NCI-H82 treated with DMSO at 0.1 percent for 48 hours (cell line): ENCODE measurements around the gene CABLES1.
A peak's percentile ranks its signal among the peaks of the same experiment; 100 is the strongest.
"Not testable (repeated sequence)": the region's sequence is repeated elsewhere in the genome, so short reads cannot be mapped to it uniquely, and the experiment has no call there.

ENCODE experiments used
- DNase-seq: peaks from one replicate; lab custom pipeline; 2025; ENCODE audit not compliant: unreplicated experiment; lab: John Stamatoyannopoulos, UW

The CABLES1 gene

DNA sequence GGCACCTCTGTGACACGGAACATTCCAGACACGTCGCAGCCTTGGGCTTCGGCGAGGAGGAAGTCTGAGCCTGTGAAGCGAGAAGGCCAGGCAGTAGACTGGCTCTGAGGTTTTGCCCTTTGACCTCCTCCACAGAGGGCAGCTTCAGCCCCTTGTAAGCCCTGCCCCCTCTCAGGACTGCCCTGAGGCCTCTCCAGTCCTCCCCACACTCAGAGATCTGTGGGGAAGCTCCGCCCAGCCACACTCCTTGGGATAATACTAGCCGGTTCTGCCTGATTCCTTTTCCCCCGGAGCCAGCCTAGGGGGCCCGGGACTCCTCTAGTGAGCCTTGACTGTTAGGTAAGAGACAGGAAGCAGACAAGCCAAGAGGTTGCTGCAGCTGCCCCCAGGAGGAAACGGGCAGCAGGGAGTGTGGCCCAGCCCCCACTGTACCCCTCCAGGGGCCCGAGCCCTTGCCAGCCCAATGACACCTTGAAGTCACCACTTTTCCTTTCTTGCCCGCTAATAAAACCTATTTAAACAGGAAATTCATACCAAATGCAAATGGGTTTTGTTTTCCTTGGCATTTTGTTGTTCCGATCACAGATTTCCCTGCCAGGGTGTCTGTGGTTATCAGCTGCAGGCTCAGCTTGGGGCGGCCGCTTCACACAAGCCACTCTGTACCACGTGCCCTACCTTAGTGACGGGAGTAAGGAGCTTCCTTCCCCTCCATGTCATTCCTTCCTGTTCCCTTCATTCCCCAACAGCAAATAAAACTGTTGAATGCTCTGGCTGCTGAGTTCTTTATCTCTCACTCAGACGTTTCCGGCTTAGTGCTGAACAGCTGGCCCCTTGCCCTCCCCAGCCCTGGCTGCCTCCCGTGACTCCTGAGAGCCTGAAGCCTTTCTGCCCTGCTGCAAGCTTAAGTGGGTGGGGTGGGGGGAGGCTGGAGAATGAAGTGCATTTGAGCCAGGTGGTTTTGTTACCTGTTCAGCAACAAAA lies 124.7 kb downstream of the CABLES1 start:
- DNase-seq = peak; percentile 75

DNA sequence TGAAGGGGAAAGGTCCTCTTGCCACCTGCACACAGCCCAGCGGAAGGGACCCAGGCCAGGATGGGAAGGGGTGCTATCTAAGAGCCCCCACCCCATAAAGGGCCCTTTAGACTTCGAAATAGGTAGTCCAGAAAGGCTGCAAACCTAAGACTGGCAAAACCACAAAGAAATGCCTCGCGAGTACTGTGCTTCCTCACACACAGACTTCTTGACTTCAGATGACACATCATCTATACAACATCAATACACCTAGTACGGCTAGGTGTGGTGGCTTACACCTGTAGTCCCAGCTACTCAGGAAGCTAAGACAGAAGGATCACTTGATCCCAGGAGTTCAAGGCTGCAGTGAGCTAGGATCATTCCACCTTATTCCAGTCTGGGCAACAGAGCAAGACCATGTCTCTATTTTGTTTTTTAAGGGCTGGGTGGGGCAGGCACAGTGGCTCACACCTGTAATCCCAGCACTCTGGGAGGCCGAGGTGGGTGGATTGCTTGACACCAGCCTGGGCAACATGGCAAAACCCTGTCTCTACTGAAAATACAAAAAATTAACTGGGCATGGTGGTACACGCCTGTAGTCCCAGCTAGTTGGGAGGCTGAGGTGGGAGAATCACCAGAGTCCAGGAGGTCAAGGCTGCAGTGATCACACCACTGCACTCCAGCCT lies 125.8 kb downstream of the CABLES1 start:
- no peak for DNase-seq

GRCh38 chr18:23263551-23264235 lies 128.4 kb downstream of the CABLES1 start:
- DNase-seq = no peak

DNA sequence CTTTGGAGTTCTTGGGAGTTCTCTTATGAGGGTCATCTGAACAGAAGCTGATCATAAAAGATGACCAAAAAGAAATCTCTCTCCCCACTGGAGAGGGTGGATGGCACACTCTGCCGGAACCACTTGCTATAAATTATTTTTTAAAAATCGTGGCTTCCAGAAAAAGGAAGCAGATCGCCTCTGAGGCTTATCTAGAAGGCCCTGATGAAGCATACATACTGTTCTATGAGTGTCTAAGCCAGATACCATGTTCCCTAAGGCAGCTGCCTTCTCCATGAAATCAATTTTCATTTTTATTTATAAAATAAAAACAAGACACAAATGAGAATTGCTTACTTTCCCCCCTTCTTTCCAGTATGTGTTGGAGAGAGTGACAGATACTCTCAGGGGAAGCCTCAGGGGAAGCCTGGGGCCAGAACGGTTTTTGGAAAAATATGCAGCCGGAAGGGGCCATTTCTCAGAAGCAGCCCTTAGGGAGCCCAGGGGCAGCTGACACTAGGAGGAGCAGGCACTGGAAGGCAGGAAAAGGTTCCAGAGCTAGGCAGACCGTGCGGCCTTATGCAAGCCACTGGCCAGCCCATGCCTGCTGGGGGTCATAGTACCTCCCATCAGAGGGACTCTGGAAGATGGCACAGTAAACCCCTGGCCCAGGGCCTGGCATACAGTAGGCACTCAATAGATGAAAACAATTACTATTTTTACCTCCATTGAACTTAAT lies 130.6 kb downstream of the CABLES1 start:
- DNase-seq = no peak

DNA sequence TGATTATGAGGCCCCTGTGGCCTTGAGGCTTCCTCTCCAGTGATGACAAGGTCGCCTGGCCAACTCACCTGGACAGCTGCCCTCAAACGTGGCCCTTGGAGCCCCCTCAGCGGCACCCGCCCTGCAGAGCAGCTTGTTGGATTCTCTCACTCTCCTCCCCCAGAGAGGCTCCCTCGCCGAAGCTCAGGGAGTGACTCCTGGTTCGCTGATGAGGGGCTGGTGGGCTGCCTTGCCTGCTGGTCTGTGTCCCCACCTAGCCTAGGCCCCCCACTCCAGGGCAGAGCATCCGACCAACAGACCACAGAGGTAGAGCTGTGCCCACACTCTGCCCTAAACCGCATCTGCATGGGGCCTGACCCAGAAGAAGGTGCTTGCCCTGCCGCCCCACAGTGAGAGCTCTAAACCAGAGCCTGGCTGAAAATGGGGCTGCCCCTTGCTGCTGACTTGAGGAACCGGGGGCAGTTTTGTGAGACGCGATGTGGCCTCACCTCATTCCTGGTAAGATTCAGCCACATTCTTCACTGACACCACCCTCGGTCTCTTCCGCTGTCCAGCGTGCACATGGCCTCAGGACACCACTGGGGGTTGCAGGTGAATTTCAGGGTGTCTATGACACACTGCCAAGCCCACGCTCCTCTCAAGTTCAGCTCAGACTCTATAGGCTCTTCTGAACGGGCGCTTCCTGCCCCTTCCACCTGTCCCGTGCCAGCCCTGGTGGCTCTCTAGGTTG lies 131.6 kb downstream of the CABLES1 start:
- DNase-seq = no peak

GRCh38 chr18:23267447-23267776 lies 132.1 kb downstream of the CABLES1 start:
- DNase-seq = no peak

GRCh38 chr18:23268641-23269040 lies 133.4 kb downstream of the CABLES1 start:
- no peak for DNase-seq

- DNase-seq = not testable (repeated sequence)
Observed at GRCh38 chr18:23269068-23269467, 133.8 kb downstream of the CABLES1 start.

DNA sequence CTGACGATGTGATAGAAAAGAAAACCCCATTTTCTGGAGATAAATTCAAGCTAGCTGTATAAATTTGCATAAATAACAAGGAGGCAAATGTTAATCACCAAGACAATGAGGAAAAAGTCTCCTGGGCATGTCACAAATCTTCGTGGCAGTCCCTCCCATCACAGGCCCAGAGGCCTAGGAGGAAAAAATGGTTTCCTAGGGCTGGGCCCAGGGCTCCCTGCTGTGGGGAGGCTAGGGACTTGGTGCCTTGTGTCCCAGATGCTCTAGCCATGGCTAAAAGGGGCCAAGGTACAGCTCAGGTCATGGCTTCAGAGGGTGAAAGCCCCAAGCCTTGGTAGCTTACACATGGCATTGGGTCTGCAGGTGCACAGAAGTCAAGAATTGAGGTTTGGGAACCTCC lies 134.6 kb downstream of the CABLES1 start:
- DNase-seq = no peak

- DNase-seq = no peak
Observed at GRCh38 chr18:23270986-23271680, 135.8 kb downstream of the CABLES1 start.

GRCh38 chr18:23272498-23273232 lies 137.4 kb downstream of the CABLES1 start:
- DNase-seq = no peak

GRCh38 chr18:23273443-23273966 lies 138.2 kb downstream of the CABLES1 start:
- DNase-seq = no peak

- DNase-seq = no peak
Observed at GRCh38 chr18:23274638-23275482, 139.6 kb downstream of the CABLES1 start.

DNA sequence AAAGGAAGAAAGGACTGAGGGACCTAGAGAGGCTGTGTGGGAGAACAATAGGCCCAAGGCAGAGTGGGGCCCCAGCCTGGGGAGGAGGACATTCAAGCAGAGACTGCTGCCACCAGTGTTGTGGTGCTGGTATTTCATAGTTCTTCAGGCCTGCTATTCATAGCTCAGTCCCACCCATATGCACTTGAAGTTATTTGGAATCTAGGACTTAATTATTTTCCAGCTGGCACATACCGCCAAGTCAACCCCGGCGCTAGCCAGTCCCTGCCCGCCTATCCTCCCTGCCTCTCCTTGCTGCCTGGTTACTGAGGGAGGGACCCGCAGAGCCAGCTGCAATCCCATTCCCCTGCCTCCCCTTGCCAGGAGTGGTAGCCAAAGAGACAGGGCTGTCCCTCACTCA lies 141.2 kb downstream of the CABLES1 start:
- no peak for DNase-seq

DNA sequence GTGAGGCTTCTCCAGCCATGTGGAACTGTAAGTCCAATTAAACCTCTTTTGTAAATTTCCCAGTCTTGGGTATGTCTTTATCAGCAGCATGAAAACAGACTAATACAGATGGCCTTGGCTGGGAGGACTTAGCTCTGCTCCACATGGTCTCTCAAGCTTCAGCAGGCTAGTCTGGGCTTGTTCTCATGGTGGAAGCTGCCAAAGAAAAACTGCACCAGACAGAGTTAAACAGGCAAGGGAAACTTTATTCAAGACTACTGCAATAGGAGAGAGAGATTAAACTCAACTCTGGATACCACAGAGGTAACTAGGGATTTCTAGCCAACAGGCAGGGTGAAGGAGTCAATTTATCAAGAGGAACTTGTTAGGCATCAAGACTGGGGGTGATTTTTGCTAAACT lies 142.1 kb downstream of the CABLES1 start:
- DNase-seq = no peak

GRCh38 chr18:23279931-23280330 lies 144.6 kb downstream of the CABLES1 start:
- DNase-seq = no peak

GRCh38 chr18:23280844-23281243 lies 145.6 kb downstream of the CABLES1 start:
- DNase-seq = no peak
